HepG2 (cell line): ENCODE results near the gene RBM25. TPM values are rescaled to one million over a fixed set of nuclear protein-coding genes. Genes with fewer than 3 reads are reported as not detected.

Experiments used
- ARID2 ChIP-seq: sonication (generic); formaldehyde crosslinking; IDR thresholded peaks from 2 replicates; pipeline ENCODE4 v1.8.1; 2022; ENCODE audit warnings: mild to moderate bottlenecking, missing genetic modification reagents, borderline replicate concordance
- ATRX ChIP-seq: sonication (generic); formaldehyde crosslinking; IDR thresholded peaks from 2 replicates; pipeline ENCODE4 v1.4.0; 2020; ENCODE audit warnings: missing genetic modification reagents, borderline replicate concordance
- GATAD1 ChIP-seq: IDR thresholded peaks from 2 replicates; pipeline ENCODE4 v1.6.1; 2016; ENCODE audit warnings: missing genetic modification reagents, missing compliant biosample characterization
- PPARG ChIP-seq: conservative IDR thresholded peaks from 2 replicates; pipeline ENCODE4 v1.6.1; 2016; ENCODE audit warnings: missing biosample characterization, missing genetic modification reagents
- SATB2 ChIP-seq: sonication (generic); formaldehyde crosslinking; IDR thresholded peaks from 2 replicates; pipeline ENCODE4 v1.5.0; 2020; ENCODE audit warnings: missing genetic modification reagents
- SIX4 ChIP-seq: sonication (generic); formaldehyde crosslinking; IDR thresholded peaks from 2 replicates; pipeline ENCODE4 v1.4.0; 2020; ENCODE audit warnings: missing genetic modification reagents
- SMAD1 ChIP-seq: sonication (generic); formaldehyde crosslinking; IDR thresholded peaks from 2 replicates; pipeline ENCODE4 v1.4.0; 2020; ENCODE audit warnings: missing genetic modification reagents, low read depth, mild to moderate bottlenecking, borderline replicate concordance
- SOX6 ChIP-seq, 2 experiments: fragments of 450-650 bp in 1 of 2; sonication (generic) in 1 of 2; formaldehyde crosslinking in 1 of 2; IDR thresholded peaks; 2 replicates each; pipeline versions ENCODE4 v1.4.0 to v1.6.1; 2017 to 2020; ENCODE audit warnings: antibody characterized with exemption in 1 of 2, mild to moderate bottlenecking in 1 of 2, missing genetic modification reagents in 1 of 2
- TIGD3 ChIP-seq: sonication (generic); formaldehyde crosslinking; IDR thresholded peaks from 2 replicates; pipeline ENCODE4 v1.5.1; 2020; ENCODE audit warnings: mild to moderate bottlenecking, missing genetic modification reagents, borderline replicate concordance
- TSC22D2 ChIP-seq: sonication (generic); formaldehyde crosslinking; IDR thresholded peaks from 2 replicates; pipeline ENCODE4 v1.5.1; 2020; ENCODE audit warnings: missing genetic modification reagents, mild to moderate bottlenecking, borderline replicate concordance
- ZFY ChIP-seq: sonication (generic); formaldehyde crosslinking; IDR thresholded peaks from 2 replicates; pipeline ENCODE4 v1.4.0; 2020; ENCODE audit warnings: missing genetic modification reagents
- ZKSCAN1 ChIP-seq: fragments of 150-350 bp; IDR thresholded peaks from 2 replicates; pipeline ENCODE4 v1.6.1; 2014; ENCODE audit warnings: low read length
- ZNF230 ChIP-seq: sonication (generic); formaldehyde crosslinking; IDR thresholded peaks from 2 replicates; pipeline ENCODE4 v1.4.0; 2020; ENCODE audit warnings: mild to moderate bottlenecking, missing genetic modification reagents
- ZNF318 ChIP-seq: sonication (generic); formaldehyde crosslinking; IDR thresholded peaks from 2 replicates; pipeline ENCODE4 v1.4.0; 2020; ENCODE audit warnings: mild to moderate bottlenecking, missing genetic modification reagents
- ZNF326 ChIP-seq: sonication (generic); formaldehyde crosslinking; IDR thresholded peaks from 2 replicates; pipeline ENCODE4 v1.4.0; 2020; ENCODE audit warnings: missing genetic modification reagents, borderline replicate concordance
- ZNF367 ChIP-seq: sonication (generic); formaldehyde crosslinking; IDR thresholded peaks from 2 replicates; pipeline ENCODE4 v1.4.0; 2020; ENCODE audit warnings: missing genetic modification reagents, borderline replicate concordance
- ZNF691 ChIP-seq: sonication (generic); formaldehyde crosslinking; IDR thresholded peaks from 2 replicates; pipeline ENCODE4 v1.4.0; 2020; ENCODE audit warnings: missing genetic modification reagents, low read depth, mild to moderate bottlenecking, borderline replicate concordance
- ZNF703 ChIP-seq: sonication (generic); formaldehyde crosslinking; IDR thresholded peaks from 2 replicates; pipeline ENCODE4 v1.5.1; 2020; ENCODE audit warnings: missing genetic modification reagents, mild to moderate bottlenecking, moderate library complexity, borderline replicate concordance
- ZSCAN31 ChIP-seq: sonication (generic); formaldehyde crosslinking; IDR thresholded peaks from 2 replicates; pipeline ENCODE4 v1.5.0; 2020; ENCODE audit warnings: low read depth, mild to moderate bottlenecking, missing genetic modification reagents
- polyA plus RNA-seq, 8 experiments: library from polyadenylated mRNA; depleted of rRNA in 3 of 8; stranded (reverse) in 7 of 8; unstranded in 1 of 8; fragments of >200 nt; fragmentation: Illumina TruSeq in 4 of 8; extraction: Trizol in 4 of 8; gene quantifications; 2 replicates each; pipeline versions ENCODE4 v1.2.1 to v1.2.3, GENCODE V29; 2011 to 2016; ENCODE audit warnings: low read depth in 4 of 8, missing spikeins in 1 of 8, mixed read lengths in 1 of 8; ENCODE audit not compliant: insufficient read depth in 1 of 8
- total RNA-seq, 5 experiments: library from RNA; depleted of rRNA; stranded (reverse); fragments of >200 nt; fragmentation: Illumina TruSeq; extraction: Trizol; gene quantifications; 2 replicates each; pipeline ENCODE4 v1.2.3, GENCODE V29; 2016; ENCODE audit warnings: low read depth in 1 of 5

RBM25 gene
- total and polyA plus RNA-seq, 2 of the 13 experiments (the other 11 are each of a cell fraction or from before 2014, with no cell fraction given): 34.1 to 65.9 TPM

- TF ChIP-seq ZNF703 (CRISPR knock-in tag): no peak
- peak; percentile 58; the same call in 1 of the 2 replicates for TF ChIP-seq ZNF691 (CRISPR knock-in tag)
- no peak for TF ChIP-seq ARID2 (CRISPR knock-in tag)
- TF ChIP-seq SOX6 (IDR thresholded peaks at IDR 0.05): no peak
- peak; percentile 15; the same call in 1 of the 2 replicates for TF ChIP-seq SOX6 (CRISPR knock-in tag; IDR thresholded peaks at IDR 0.05)
- TF ChIP-seq ZNF367: no peak
- TF ChIP-seq ZNF326: no peak
- no peak; the same call in none of the 2 replicates for TF ChIP-seq ZSCAN31 (CRISPR knock-in tag)
- TF ChIP-seq PPARG (CRISPR knock-in tag): no peak
- TF ChIP-seq ATRX: no peak
- peak; percentile 19; the same call in 1 of the 2 replicates for TF ChIP-seq TSC22D2
- TF ChIP-seq SATB2: no peak
- TF ChIP-seq ZNF318 (CRISPR knock-in tag): no peak
- TF ChIP-seq ZKSCAN1: no peak
- peak; percentile 32; the same call in 1 of the 2 replicates for TF ChIP-seq ZNF230 (CRISPR knock-in tag)
- no peak for TF ChIP-seq SMAD1
- TF ChIP-seq SIX4 (CRISPR knock-in tag): no peak
- peak; percentile 86 for TF ChIP-seq ZFY (CRISPR knock-in tag)
- peak; percentile 79 for TF ChIP-seq GATAD1 (CRISPR knock-in tag)
- TF ChIP-seq TIGD3 (CRISPR knock-in tag): no peak
These were observed 78.3 kb downstream of the RBM25 start, which contains the start of gene PSEN1 (continued) for GRCh38 chr14:73136387-73137225.
